H54 (cell line): Measurements from ENCODE around the gene RUNDC3A.
"Not testable (repeated sequence)": the region's sequence is repeated elsewhere in the genome, so short reads cannot be mapped to it uniquely, and the experiment has no call there.

Experiments used
- DNase-seq: peaks from one replicate; pipeline ENCODE4 v3.0.0; 2011; ENCODE audit warnings: low spot score, mixed read lengths; ENCODE audit not compliant: insufficient read length
- FAIRE-seq: peaks from 3 replicates; lab custom pipeline; 2011; peaks lifted over from hg19 to GRCh38; lab: Jason Lieb, UNC
- POLR2A ChIP-seq: IDR thresholded peaks from 2 replicates; pipeline ENCODE4 v1.6.1; 2011; ENCODE audit warnings: low read depth, mild to moderate bottlenecking, low read length

RUNDC3A gene

DNA sequence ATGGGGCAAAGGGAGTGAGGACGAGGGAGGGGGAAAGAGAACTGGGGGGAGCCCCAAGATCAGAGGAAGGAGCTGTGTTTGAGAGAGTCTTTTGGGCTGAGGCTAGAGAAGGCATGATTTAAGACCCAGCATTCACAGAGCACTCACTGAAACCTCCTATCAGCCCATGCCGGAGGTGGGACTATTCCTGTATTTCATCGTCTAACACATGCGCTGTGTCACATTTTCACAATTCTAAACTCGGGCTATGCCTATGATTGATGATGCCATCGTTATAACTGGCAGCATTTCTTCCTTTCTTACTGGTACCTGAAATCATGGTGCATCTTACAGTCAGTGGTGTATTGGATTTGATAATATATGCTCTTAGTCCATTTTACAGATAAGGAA is 51.7 kb downstream of the RUNDC3A start:
- FAIRE-seq, result no peak
- no peak for TF ChIP-seq POLR2A

DNA sequence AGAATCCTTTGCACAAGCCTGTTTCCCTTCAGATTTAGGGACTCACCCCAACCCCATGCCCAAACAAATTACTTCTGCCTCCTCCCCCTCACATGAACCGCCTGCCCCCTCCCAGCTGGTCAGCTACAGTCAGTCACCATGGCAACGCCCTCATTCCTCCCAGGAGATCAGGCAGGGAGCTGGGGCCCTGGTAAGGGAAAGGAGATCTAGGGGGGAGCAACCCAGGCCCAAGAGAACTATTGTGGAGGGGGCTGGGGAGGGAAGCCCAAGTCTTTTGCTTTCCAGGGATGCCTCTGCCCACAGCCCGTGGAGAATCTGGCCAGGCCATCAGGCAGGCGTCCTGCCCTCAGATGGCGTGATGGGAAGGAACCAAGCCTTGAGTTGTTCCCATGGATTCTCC is 52.4 kb downstream of the RUNDC3A start:
- DNase-seq (no peak), FAIRE-seq (no peak)
- TF ChIP-seq POLR2A, result no peak

More for the DNA sequence above, 51.7 kb downstream of the RUNDC3A start:
- DNase-seq, result no peak

DNA sequence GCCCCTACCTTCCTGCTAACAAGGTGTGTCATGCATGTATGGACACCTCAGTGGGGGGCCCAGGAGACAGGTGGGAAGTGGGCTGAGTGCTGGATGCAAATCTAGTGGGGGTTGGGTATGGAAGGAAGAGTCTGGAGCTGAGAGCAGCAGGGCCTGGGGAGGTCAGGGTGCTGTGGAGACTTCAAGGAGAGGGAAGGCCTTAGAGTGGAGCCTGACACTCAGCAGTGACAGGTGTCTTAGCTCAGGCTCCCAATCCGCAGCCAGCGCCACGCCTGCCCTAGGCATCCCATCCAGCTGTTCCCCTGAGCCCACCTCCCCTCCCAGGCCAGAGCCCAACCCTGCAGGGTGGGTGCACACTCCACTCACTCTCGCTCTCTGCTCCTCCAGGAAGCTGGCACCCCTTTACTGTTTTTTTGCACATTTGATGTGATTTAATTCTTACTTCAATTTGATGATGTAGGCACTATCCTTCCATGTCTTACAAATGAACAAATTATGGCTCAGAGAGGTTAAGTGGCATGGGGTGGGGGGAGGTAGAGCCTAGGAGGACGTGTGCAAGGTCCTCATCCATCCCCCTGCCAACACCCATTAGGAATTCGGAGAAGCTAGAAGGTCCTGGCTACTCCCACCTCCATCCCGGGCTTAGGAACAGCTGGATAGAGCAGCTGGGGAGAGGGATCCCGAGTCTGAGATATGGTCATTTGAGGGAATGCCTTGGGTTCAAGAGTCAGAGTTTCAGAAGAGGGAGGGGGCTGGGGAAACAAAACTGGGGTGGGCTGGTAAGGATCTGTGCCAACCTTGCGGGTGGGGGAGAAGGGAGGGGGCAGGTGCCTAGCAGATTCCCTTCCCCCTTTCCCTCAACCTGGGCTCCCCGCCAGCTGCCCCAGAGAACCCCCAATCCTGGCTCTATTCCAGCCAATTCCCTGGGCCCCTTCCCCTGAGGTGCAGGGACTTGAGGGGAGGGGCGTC is 53.2 kb downstream of the RUNDC3A start:
- no peak for DNase-seq
- TF ChIP-seq POLR2A, result no peak
- FAIRE-seq, result no peak

DNA sequence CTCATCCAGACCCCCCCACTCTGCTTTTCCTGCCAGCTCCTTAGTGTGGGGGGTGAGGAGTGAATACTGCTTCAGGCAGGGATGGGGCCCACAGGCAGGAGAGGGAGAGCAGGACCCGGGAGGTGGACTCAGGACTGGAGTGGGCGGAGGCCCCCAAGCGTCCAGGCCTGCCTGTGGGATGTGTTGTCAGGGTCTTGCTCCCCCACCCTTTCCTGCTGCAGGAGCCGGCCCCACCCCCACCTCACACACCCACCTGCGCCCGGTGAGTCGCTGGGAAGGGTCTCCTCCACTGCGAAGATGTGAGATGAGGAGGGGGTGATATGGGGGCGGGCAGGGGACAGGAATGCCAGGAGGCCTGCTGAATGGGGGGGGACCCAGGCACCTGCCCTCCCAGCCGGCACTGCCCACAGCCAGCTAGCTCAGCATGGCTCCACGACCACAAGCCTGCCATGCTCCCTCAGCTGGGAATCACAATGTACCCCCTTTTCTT is 54.1 kb downstream of the RUNDC3A start:
- DNase-seq, result no peak
- FAIRE-seq, result no peak
- no peak for TF ChIP-seq POLR2A

DNA sequence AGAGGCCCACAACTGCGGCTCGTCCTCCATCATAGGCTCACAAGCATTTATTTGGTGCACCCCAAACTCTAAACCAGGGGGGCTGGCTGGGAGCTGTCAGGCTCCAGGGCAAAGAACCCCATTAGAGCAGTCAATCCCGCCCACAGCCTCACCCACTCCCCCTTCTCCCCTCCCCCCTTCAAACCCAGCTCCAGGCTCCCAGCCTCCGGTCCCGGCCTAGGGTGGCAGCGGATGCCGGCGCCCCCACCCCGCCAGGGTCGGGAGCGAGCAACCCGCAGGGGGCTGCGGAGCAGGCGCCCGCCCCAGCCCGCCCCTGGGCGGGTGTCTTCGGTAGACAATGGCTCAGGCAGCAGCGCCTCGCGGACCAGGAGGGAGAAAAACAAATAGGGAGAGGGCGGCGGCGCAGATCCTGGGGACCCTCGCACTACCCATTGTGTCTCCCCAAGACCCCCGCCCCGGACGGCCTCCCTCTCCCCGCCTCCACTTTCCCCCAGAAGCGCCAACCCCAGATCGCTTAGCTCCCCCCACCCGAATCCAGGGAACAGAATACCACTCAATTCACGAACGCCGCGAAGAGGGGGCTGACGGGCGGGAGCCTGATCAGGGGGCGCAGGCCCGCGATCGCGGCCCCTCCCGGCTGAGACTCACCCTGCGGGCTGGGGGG is 54.7 kb downstream of the RUNDC3A start:
- TF ChIP-seq POLR2A, result no peak
- FAIRE-seq (no peak), DNase-seq (peak; percentile 61)

DNA sequence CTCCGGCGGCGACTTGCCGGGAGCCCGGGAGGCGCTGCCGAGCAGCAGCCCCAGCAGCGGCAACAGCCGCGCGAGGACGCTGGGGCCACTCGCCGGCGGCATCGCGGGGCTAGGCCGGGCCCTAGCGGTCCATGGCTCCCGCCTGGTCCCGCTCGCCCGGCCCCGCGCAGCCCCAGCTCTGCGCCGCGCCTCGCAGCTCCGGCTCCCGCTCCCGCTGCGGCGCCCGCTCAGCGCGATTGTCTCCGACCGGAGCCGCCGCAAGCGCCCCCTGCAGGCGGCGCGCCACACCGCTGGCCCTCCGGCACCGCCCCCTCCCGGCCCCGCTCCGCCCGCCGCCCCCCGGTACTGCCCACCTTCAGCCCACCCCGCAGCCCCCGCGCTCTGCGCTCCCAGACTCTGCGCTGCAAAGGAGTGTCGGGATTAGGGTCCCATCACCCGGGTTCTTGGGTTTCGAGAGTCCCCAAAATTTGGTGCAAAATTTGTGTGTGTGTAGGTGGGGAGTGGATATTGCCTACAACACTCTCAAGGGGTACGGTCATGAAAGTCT is 55.3 kb downstream of the RUNDC3A start, which contains the start of gene FAM171A2:
Gene FAM171A2 (minus strand): TSS at position 241 of the 547 bp plus-strand sequence. CDS start 139 bp downstream, at position 102.
- FAIRE-seq (no peak), DNase-seq (peak; percentile 86)
- peak; percentile 54; the same call in 1 of the 2 replicates for TF ChIP-seq POLR2A

DNA sequence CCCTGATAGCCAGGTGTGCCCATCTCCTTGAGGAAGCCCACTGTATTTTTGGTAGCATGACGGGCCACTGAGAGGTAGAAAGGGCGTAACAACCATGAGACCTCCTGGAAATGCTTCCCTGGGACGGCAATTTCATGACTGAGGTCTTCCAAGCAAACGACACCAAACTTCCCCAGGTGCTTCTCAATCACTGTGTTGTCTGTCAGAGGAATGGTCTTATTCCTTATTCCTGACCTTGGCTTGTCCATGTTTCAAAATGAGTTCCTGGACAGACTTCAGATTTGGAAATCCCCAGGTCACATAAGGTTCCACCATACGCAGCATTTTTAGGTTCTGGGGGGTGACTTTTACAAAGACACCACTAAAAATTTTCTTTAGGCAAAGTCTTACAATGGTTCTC is 56.6 kb downstream of the RUNDC3A start:
- FAIRE-seq, DNase-seq: not testable (repeated sequence)

DNA sequence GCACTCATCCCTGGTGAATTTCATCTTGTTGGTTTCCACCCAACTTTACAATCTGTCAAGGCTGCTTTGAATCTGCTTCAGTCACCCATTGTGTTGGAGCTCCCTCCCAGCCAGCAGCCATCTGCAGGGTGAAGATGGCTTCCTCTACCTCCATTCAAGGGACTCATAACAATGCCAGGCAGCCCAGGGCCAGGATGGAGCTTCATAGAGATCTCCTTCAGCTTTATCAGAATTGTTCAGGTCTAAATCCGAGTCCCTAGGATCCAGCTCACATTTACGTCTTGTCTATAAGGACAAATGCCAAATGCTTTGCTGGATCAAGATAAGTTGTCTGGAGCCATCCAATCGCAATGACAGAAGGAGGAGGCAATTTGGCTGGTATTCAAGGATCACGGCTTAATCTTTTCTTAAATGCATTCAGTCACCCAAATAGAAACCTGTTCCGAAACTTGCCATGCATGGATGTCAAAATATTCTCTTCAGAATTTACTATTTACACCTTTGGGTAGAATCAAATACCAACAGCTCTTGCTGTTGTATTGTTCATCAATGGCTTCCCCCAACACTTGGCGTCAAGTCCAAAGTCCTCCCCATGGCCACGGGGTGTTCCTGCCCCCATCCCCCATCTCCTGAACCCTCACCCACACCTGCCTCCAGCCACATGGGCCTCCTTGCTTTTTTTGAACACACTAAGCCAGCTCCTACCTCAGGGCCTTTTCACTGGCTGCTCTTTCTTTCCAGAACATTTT is 59.0 kb downstream of the RUNDC3A start:
- no peak for TF ChIP-seq POLR2A
- DNase-seq (no peak), FAIRE-seq (no peak)
